ENCODE results near the gene TTI1.

The TTI1 gene

DNA sequence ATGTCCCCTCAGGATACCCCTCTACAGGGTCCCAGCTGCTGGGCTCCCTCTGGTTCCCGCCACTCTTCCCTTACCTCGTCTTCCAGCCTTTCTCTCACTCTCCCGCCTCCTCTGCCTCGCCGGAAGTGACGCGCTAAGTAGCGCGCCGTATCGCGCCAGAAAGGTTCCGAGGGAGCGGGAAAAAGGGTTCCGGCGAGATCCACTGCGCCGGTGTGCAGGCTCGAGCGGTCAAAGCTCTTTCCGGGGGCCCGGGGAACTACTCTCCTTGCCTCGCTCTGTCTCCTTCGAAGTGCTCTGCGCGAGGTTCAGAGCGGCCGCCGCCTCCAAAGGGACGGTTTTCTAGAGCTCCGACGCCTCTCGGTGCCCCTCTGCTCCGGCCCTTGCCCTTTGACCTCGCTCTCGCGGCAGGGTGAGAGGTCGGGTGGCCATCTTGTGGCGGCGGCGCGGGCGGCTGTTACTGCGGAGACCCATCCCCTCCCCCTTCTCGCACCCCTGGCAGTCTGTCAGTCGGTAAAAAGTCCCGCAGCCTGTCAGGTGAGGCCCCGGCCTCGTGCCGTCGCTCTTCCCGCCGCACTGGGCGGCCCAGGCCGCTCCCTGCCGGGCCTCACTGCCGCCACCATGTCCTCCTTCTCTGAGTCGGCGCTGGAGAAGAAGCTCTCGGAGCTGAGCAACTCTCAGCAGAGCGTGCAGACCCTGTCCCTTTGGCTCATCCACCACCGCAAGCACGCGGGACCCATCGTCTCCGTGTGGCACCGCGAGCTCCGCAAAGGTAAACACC, at the start of gene TTI1, which contains the start of gene RPRD1B:
TSS of gene TTI1 (minus strand) at position 127 of the 778 bp plus-strand sequence. CDS start 19,640 bp downstream, outside the sequence.
TSS of gene RPRD1B (plus strand) at position 417 of the 778 bp plus-strand sequence. CDS start at position 619, 202 bp downstream.
- ChIA-PET CTCF (interaction anchor here (0.8 to 1.7 kb wide), 5 partner anchors 14 to 188 kb away, joined by 3 to 7 read pairs (median 4); no protein-coding TSS in a partner anchor), POLR2A (interaction anchor here (0.6 to 2.5 kb wide), 10 partner anchors 9 to 340 kb away, joined by 3 to 12 read pairs (median 4); partner anchors contain the start of gene CTNNBL1)
- H3K4me3 ChIP-seq (ENCODE audit: low read depth, low read length): peak within 1 kb of the TSS; percentile 90
- H3K9me3 ChIP-seq (ENCODE audit: control insufficient read depth, insufficient read depth, low read depth, low read length): no peaks in the 10 kb centered on the region
- H3K27ac ChIP-seq (ENCODE audit: extremely low read depth, low read depth, low read length): peak within 1 kb of the TSS; percentile 80
- peaks cover 8 to 50% of the 10 kb centered on the region in 2 experiments; a peak in 2 of 3 replicates for H3K36me3 ChIP-seq (ENCODE audit: control insufficient read depth in 2 of 2, insufficient read depth in 1 of 2, low read length in 2 of 2)
- no peaks in the 10 kb centered on the region for H3K4me1 ChIP-seq (ENCODE audit: control insufficient read depth, insufficient read depth, low read length)
- TF ChIP-seq ZNF302 (tag by site-specific recombination; IDR thresholded peaks at IDR 0.05; ENCODE audit: low read depth) (no peak), WT1 (tag by site-specific recombination; IDR thresholded peaks at IDR 0.05) (peak; percentile 6; the same call in 1 of the 2 replicates), OSR2 (tag by site-specific recombination; IDR thresholded peaks at IDR 0.05) (peak; percentile 9; the same call in 1 of the 2 replicates), ZFP3 (tag by site-specific recombination; IDR thresholded peaks at IDR 0.05; ENCODE audit: low read depth) (no peak), EGR2 (tag by site-specific recombination; IDR thresholded peaks at IDR 0.05; ENCODE audit: low read depth) (no peak; the same call in 1 of the 2 replicates), ZNF366 (tag by site-specific recombination; conservative IDR thresholded peaks at IDR 0.05) (peak; percentile 92), ZNF561 (tag by site-specific recombination; IDR thresholded peaks at IDR 0.05; ENCODE audit: borderline replicate concordance) (peak; percentile 79; the same call in 1 of the 2 replicates), GLIS1 (tag by site-specific recombination; IDR thresholded peaks at IDR 0.05) (peak; percentile 48), ZNF830 (tag by site-specific recombination; IDR thresholded peaks at IDR 0.05; ENCODE audit: low read depth) (no peak), BCL11A (tag by site-specific recombination; IDR thresholded peaks at IDR 0.05; ENCODE audit: low read depth) (peak; percentile 98), ZBTB8A (tag by site-specific recombination; IDR thresholded peaks at IDR 0.05) (peak; percentile 60; the same call in 1 of the 2 replicates), ZNF629 (tag by site-specific recombination; IDR thresholded peaks at IDR 0.05) (peak; percentile 77)
- TF ChIP-seq, protein P1, sequence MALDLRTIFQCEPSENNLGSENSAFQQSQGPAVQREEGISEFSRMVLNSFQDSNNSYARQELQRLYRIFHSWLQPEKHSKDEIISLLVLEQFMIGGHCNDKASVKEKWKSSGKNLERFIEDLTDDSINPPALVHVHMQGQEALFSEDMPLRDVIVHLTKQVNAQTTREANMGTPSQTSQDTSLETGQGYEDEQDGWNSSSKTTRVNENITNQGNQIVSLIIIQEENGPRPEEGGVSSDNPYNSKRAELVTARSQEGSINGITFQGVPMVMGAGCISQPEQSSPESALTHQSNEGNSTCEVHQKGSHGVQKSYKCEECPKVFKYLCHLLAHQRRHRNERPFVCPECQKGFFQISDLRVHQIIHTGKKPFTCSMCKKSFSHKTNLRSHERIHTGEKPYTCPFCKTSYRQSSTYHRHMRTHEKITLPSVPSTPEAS (tag by site-specific recombination; IDR thresholded peaks at IDR 0.05): no peak
- TF ChIP-seq, protein P2, sequence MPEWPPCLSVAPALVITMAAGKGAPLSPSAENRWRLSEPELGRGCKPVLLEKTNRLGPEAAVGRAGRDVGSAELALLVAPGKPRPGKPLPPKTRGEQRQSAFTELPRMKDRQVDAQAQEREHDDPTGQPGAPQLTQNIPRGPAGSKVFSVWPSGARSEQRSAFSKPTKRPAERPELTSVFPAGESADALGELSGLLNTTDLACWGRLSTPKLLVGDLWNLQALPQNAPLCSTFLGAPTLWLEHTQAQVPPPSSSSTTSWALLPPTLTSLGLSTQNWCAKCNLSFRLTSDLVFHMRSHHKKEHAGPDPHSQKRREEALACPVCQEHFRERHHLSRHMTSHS (tag by site-specific recombination; IDR thresholded peaks at IDR 0.05): 0 out of 2 replicates have a peak, but pooled peaks have one; percentile 36
- TF ChIP-seq, protein P3, sequence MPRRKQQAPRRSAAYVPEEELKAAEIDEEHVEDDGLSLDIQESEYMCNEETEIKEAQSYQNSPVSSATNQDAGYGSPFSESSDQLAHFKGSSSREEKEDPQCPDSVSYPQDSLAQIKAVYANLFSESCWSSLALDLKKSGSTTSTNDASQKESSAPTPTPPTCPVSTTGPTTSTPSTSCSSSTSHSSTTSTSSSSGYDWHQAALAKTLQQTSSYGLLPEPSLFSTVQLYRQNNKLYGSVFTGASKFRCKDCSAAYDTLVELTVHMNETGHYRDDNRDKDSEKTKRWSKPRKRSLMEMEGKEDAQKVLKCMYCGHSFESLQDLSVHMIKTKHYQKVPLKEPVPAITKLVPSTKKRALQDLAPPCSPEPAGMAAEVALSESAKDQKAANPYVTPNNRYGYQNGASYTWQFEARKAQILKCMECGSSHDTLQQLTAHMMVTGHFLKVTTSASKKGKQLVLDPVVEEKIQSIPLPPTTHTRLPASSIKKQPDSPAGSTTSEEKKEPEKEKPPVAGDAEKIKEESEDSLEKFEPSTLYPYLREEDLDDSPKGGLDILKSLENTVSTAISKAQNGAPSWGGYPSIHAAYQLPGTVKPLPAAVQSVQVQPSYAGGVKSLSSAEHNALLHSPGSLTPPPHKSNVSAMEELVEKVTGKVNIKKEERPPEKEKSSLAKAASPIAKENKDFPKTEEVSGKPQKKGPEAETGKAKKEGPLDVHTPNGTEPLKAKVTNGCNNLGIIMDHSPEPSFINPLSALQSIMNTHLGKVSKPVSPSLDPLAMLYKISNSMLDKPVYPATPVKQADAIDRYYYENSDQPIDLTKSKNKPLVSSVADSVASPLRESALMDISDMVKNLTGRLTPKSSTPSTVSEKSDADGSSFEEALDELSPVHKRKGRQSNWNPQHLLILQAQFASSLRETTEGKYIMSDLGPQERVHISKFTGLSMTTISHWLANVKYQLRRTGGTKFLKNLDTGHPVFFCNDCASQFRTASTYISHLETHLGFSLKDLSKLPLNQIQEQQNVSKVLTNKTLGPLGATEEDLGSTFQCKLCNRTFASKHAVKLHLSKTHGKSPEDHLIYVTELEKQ (tag by site-specific recombination; IDR thresholded peaks at IDR 0.05; ENCODE audit: borderline replicate concordance): no peak
- TF ChIP-seq, protein P4, sequence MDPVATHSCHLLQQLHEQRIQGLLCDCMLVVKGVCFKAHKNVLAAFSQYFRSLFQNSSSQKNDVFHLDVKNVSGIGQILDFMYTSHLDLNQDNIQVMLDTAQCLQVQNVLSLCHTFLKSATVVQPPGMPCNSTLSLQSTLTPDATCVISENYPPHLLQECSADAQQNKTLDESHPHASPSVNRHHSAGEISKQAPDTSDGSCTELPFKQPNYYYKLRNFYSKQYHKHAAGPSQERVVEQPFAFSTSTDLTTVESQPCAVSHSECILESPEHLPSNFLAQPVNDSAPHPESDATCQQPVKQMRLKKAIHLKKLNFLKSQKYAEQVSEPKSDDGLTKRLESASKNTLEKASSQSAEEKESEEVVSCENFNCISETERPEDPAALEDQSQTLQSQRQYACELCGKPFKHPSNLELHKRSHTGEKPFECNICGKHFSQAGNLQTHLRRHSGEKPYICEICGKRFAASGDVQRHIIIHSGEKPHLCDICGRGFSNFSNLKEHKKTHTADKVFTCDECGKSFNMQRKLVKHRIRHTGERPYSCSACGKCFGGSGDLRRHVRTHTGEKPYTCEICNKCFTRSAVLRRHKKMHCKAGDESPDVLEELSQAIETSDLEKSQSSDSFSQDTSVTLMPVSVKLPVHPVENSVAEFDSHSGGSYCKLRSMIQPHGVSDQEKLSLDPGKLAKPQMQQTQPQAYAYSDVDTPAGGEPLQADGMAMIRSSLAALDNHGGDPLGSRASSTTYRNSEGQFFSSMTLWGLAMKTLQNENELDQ (tag by site-specific recombination; IDR thresholded peaks at IDR 0.05; ENCODE audit: low read depth): no peak
- TF ChIP-seq, protein P5, sequence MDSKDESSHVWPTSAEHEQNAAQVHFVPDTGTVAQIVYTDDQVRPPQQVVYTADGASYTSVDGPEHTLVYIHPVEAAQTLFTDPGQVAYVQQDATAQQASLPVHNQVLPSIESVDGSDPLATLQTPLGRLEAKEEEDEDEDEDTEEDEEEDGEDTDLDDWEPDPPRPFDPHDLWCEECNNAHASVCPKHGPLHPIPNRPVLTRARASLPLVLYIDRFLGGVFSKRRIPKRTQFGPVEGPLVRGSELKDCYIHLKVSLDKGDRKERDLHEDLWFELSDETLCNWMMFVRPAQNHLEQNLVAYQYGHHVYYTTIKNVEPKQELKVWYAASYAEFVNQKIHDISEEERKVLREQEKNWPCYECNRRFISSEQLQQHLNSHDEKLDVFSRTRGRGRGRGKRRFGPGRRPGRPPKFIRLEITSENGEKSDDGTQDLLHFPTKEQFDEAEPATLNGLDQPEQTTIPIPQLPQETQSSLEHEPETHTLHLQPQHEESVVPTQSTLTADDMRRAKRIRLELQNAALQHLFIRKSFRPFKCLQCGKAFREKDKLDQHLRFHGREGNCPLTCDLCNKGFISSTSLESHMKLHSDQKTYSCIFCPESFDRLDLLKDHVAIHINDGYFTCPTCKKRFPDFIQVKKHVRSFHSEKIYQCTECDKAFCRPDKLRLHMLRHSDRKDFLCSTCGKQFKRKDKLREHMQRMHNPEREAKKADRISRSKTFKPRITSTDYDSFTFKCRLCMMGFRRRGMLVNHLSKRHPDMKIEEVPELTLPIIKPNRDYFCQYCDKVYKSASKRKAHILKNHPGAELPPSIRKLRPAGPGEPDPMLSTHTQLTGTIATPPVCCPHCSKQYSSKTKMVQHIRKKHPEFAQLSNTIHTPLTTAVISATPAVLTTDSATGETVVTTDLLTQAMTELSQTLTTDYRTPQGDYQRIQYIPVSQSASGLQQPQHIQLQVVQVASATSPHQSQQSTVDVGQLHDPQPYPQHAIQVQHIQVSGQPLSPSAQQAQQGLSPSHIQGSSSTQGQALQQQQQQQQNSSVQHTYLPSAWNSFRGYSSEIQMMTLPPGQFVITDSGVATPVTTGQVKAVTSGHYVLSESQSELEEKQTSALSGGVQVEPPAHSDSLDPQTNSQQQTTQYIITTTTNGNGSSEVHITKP (tag by site-specific recombination; IDR thresholded peaks at IDR 0.05): no peak; the same call in none of the 2 replicates
- TF ChIP-seq, protein P6, sequence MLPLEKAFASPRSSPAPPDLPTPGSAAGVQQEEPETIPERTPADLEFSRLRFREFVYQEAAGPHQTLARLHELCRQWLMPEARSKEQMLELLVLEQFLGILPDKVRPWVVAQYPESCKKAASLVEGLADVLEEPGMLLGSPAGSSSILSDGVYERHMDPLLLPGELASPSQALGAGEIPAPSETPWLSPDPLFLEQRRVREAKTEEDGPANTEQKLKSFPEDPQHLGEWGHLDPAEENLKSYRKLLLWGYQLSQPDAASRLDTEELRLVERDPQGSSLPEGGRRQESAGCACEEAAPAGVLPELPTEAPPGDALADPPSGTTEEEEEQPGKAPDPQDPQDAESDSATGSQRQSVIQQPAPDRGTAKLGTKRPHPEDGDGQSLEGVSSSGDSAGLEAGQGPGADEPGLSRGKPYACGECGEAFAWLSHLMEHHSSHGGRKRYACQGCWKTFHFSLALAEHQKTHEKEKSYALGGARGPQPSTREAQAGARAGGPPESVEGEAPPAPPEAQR (tag by site-specific recombination; IDR thresholded peaks at IDR 0.05): no peak
- TF ChIP-seq, protein P7, sequence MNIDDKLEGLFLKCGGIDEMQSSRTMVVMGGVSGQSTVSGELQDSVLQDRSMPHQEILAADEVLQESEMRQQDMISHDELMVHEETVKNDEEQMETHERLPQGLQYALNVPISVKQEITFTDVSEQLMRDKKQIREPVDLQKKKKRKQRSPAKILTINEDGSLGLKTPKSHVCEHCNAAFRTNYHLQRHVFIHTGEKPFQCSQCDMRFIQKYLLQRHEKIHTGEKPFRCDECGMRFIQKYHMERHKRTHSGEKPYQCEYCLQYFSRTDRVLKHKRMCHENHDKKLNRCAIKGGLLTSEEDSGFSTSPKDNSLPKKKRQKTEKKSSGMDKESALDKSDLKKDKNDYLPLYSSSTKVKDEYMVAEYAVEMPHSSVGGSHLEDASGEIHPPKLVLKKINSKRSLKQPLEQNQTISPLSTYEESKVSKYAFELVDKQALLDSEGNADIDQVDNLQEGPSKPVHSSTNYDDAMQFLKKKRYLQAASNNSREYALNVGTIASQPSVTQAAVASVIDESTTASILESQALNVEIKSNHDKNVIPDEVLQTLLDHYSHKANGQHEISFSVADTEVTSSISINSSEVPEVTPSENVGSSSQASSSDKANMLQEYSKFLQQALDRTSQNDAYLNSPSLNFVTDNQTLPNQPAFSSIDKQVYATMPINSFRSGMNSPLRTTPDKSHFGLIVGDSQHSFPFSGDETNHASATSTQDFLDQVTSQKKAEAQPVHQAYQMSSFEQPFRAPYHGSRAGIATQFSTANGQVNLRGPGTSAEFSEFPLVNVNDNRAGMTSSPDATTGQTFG (tag by site-specific recombination; IDR thresholded peaks at IDR 0.05; ENCODE audit: borderline replicate concordance): no peak

Measured in HEK293 (cell line).